Immature natural killer cell (primary cell): ENCODE results near the gene PIP4K2B. TPM values are rescaled to one million over a fixed set of nuclear protein-coding genes. Genes with fewer than 3 reads are reported as not detected.
A peak's percentile ranks its signal among the peaks of the same experiment; 100 is the strongest.

Source experiments
- DNase-seq, 3 donors: peaks; one replicate each; pipeline ENCODE4 v3.0.0; 2022; ENCODE audit warnings: mixed read lengths in 1 of 3
- H3K27ac Mint-ChIP-seq, 6 donors: one replicate each; pipeline ENCODE4 v1.8.0; 2020; ENCODE audit warnings: mixed read lengths in 6 of 6, mild to moderate bottlenecking in 5 of 6, inconsistent platforms in 4 of 6, moderate library complexity in 3 of 6
- H3K27me3 Mint-ChIP-seq, 3 donors: one replicate each; pipeline ENCODE4 v1.8.0; 2020 to 2021; ENCODE audit warnings: low read depth in 3 of 3, mild to moderate bottlenecking in 3 of 3, mixed read lengths in 3 of 3, moderate library complexity in 3 of 3, inconsistent platforms in 1 of 3
- H3K36me3 Mint-ChIP-seq, 3 donors: one replicate each; pipeline ENCODE4 v1.8.0; 2020; ENCODE audit warnings: mixed read lengths in 3 of 3, inconsistent platforms in 2 of 3, mild to moderate bottlenecking in 2 of 3
- H3K4me1 Mint-ChIP-seq, 2 donors: one replicate each; pipeline ENCODE4 v1.8.0; 2020; ENCODE audit warnings: inconsistent platforms in 2 of 2, mild to moderate bottlenecking in 2 of 2, mixed read lengths in 2 of 2, moderate library complexity in 1 of 2
- H3K4me3 Mint-ChIP-seq, 5 donors: one replicate each; pipeline ENCODE4 v1.8.0; 2020; ENCODE audit warnings: mild to moderate bottlenecking in 5 of 5, mixed read lengths in 5 of 5, inconsistent platforms in 3 of 5, moderate library complexity in 3 of 5
- H3K9me3 Mint-ChIP-seq, 6 donors: one replicate each; pipeline ENCODE4 v1.8.0; 2020; ENCODE audit warnings: mild to moderate bottlenecking in 6 of 6, mixed read lengths in 6 of 6, inconsistent platforms in 4 of 6, moderate library complexity in 3 of 6
- polyA plus RNA-seq, 3 donors: library from polyadenylated mRNA; unstranded; fragments of 300-500 nt; fragmentation: Illumina TruSeq; gene quantifications; one replicate each; pipeline ENCODE4 v1.2.3, GENCODE V29; 2021

Gene PIP4K2B
- polyA plus RNA-seq, 3 donors from 2014 or later = 6.2 to 15.4 (median 12.5) TPM

DNA sequence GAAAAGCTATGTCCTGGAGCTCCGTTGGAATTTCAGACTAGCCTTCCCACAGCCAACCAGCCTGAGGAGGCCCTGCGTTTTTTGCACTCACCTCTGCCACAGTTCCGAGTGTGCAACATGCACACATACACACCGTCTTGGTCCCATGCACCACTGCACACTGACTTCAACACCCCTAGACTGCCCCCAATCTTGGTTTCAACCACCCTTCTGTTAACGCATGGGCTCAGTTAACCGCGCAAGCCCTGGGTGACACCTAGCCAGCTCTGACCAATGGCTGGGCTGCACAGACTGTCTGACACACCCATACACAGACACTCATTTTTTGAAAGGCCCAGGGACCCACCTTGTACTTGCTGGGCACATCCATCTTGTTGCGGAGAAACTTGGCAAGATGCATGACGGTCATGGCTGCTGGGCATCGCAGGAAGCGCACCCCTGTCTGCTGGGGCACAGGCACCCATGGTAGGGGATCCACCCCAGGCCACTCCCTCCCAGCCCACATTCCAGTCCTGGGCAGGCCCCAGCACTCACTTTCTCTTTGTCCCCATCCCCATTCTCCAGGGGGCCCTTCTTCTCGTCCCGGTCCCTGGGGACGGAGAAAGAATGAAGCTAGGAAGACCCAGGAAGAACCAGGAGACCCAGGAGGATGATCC, 61.2 kb downstream of the PIP4K2B start:
- Mint-ChIP-seq H3K4me3 (no peak overlapping the region), H3K36me3 (no peaks in the 10 kb centered on the region), H3K27me3 (peaks cover 0 to 9% (median 4%) of the 10 kb centered on the region in 3 donors), H3K27ac (no peak overlapping the region), H3K4me1 (peaks cover 22% of the 10 kb centered on the region in 2 donors), H3K9me3 (no peaks in the 10 kb centered on the region)
- DNase-seq = no peak

DNA sequence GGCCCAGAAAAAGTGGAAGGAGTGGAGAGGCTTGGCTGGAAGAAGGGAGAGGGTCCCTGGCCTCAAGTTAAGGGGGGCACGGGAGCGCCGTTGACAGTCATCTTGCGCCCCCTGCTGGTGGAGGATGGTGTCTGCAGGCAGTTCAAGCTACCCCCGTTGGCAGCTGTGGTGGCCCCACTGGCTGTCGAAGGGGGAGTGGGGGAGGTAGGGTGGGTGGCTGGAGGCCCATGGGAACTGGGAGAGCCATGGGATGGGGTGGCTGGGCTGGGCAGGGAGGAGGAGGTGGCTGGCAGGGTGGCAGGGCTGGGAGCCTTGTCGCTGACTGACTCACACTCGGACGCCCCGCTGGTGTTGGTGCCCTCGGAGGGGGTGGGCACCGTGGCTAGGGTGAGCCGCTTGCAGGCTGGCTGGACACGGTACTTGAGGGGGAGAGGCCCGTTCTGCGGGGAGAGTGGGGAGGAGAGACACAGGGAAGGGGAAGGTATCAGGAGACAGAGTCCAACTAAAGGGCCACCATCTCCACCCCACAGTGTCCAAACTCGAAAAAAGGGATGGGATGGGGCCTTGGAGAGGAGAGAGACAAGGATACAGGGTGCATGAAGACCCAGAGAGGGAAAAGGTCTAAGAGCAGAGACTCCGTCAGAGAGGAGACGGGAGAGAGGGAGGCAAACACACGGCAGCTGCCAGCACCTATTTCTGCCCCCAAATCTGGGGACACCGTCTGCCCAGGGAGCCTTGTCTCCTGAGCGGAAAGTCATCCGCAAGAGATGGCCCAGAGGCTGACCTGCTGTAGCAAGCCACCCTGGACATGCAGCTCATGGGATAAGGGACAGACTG, 64.0 kb downstream of the PIP4K2B start:
- Mint-ChIP-seq H3K4me3 (no peak overlapping the region), H3K4me1 (peaks cover 47 to 49% of the 10 kb centered on the region in 2 donors), H3K36me3 (peaks cover 0 to 7% (median 0%) of the 10 kb centered on the region in 3 donors), H3K27me3 (peaks cover 0 to 10% (median 8%) of the 10 kb centered on the region in 3 donors), H3K27ac (peak overlapping the region in 3 of 6 donors; percentile 7 to 79 (median 16)), H3K9me3 (no peaks in the 10 kb centered on the region)
- peak; percentile 64 to 71 (median 70) for DNase-seq

GRCh38 chr17:38733982-38734973, 65.1 kb downstream of the PIP4K2B start:
- Mint-ChIP-seq H3K4me1 (peaks cover 50 to 55% of the 10 kb centered on the region in 2 donors), H3K27ac (peak overlapping the region; percentile 67 to 86 (median 84)), H3K4me3 (peak overlapping the region in 2 of 5 donors; percentile 21 to 32)

DNA sequence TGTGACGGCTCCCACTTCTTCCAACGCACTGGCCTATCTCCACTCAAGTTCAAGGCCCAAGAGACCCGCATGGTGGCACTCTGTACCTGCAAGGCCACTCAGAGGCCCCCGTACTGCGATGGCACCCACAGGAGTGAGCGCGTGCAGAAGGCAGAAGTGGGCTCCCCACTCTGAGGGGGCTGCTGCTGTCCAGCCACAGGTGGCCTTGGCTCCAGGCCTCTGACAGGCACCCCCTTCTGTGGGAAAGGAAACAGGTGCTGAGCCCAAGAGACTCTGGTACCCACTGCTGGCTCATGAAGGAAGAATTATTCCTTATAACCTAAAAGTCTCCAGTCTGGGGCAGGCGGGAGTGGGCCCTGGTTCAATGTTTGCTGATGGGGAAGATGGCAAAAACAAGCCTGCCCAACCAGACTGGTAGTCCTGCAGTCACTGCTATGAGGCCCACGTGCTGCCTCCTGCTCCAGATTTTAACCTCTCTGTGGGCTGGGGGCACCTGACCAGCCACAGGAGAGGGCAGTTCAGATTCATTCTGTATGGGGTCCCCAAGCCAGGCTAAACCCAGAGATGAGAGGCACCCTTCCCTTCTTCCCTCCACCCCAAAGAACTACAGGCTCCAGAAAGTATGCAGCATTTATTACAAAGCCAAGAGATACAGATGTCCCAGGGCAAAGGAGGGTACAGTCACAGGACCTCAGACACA, 65.9 kb downstream of the PIP4K2B start:
- peak overlapping the region in 2 of 5 donors; percentile 68 to 97 for H3K4me3 Mint-ChIP-seq
- peak overlapping the region; percentile 67 to 97 (median 88) for H3K27ac Mint-ChIP-seq
- no peaks in the 10 kb centered on the region for H3K9me3 Mint-ChIP-seq
- DNase-seq = no peak
- H3K4me1 Mint-ChIP-seq = peaks cover 59 to 63% of the 10 kb centered on the region in 2 donors
- peaks cover 0 to 7% (median 0%) of the 10 kb centered on the region in 3 donors for H3K36me3 Mint-ChIP-seq
- peaks cover 2 to 18% (median 8%) of the 10 kb centered on the region in 3 donors for H3K27me3 Mint-ChIP-seq

More at GRCh38 chr17:38733982-38734973, 65.1 kb downstream of the PIP4K2B start:
- H3K36me3 Mint-ChIP-seq = peaks cover 0 to 7% (median 0%) of the 10 kb centered on the region in 3 donors
- H3K9me3 Mint-ChIP-seq = no peaks in the 10 kb centered on the region
- no peak for DNase-seq
- H3K27me3 Mint-ChIP-seq = peaks cover 0 to 14% (median 8%) of the 10 kb centered on the region in 3 donors

DNA sequence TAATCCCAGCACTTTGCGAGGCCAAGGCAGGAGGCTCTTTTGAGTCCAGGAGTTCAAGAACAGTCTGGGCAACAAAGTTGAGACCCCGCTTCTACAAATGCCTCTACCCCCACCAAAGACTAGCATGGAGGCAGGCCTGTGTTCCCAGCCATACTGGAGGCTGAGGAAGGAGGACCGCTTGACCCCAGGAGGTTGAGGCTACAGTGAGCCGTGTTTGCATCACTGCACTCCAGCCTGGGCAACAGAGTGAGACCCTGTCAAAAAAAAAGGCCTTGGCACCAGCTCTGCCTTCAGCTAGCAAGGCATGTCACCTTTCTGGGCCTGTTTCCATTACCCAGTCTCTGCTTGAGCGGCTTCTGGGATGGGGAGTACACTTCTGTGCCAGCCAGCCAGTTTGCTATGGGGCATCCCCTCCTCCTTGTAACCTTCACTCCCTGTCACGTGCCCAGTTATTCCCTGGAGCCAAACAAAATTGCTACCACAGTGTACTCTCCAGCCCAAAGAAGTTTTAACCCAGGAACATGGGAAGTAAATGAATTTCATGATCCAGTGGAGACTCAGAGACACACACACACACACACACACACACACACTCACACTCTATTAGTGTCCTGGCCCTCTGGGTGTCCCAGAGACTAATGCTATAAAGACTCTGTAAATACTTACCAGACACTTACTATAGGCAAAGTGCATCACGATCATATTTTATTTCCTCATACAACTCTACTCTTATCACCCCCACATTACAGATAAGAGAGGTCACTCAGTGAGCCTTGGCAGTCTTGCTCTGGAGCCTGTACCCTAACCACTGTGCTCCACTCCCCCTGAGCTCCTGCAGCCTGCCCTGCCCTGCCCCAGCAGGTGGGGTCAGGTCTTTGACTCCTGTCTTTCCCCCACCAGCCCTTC, 66.7 kb downstream of the PIP4K2B start:
- Mint-ChIP-seq H3K9me3 (no peaks in the 10 kb centered on the region), H3K27ac (peak overlapping the region; percentile 83 to 97 (median 94)), H3K36me3 (peaks cover 0 to 7% (median 0%) of the 10 kb centered on the region in 3 donors), H3K4me1 (peaks cover 65 to 71% of the 10 kb centered on the region in 2 donors), H3K4me3 (peak overlapping the region; percentile 95 to 99 (median 97)), H3K27me3 (peaks cover 10 to 26% (median 16%) of the 10 kb centered on the region in 3 donors)
- no peak for DNase-seq

DNA sequence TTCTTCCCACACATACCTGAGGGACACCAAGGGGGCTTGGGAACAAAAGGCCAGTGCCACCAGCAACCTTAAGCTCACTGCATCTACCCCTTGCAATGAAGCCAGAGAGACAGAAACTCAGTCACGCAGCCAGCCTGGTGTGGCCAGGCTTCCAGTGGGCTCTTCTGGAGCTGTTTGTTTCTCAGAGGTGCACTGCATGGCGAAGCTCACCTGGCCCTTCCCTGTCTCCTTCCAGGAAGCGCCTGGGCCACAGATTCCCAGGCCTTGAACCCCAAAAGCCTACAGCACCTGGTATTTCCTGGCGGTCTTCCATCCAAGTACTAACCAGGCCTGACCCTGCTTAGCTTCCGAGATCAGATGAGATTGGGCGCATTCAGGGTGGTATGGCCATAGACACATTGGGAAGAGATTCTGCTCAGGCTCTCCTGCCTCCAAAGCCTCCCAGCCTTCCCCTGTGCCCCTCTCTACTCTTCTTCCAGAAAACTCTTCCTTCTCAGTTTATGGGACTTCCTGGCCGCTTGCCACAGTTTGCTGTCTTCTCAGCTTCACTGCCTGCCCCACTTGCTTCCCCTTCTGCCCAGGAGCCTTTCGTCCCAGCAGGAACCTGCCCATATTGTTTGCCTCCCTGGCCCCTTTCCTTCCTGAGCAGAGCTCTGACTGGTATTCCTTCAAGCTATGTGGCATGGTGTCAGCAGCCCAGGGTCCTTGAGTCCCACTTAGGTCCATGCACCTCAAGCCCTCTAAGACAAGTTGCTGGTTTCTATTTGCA, 67.6 kb downstream of the PIP4K2B start:
- DNase-seq = no peak
- Mint-ChIP-seq H3K36me3 (peaks cover 0 to 7% (median 0%) of the 10 kb centered on the region in 3 donors), H3K4me1 (peaks cover 75 to 81% of the 10 kb centered on the region in 2 donors), H3K27me3 (peaks cover 11 to 29% (median 20%) of the 10 kb centered on the region in 3 donors), H3K27ac (peak overlapping the region; percentile 83 to 97 (median 92)), H3K9me3 (no peaks in the 10 kb centered on the region), H3K4me3 (peak overlapping the region; percentile 95 to 99 (median 97))

GRCh38 chr17:38730526-38731379, 68.6 kb downstream of the PIP4K2B start:
- Mint-ChIP-seq H3K27ac (peak overlapping the region; percentile 83 to 97 (median 94)), H3K4me3 (peak overlapping the region; percentile 95 to 99 (median 97)), H3K27me3 (peaks cover 11 to 29% (median 20%) of the 10 kb centered on the region in 3 donors), H3K36me3 (peaks cover 0 to 7% (median 0%) of the 10 kb centered on the region in 3 donors), H3K4me1 (peaks cover 84 to 90% of the 10 kb centered on the region in 2 donors), H3K9me3 (no peaks in the 10 kb centered on the region)
- no peak for DNase-seq

- H3K9me3 Mint-ChIP-seq = no peaks in the 10 kb centered on the region
- DNase-seq = peak; percentile 89 to 91 (median 91)
- H3K27me3 Mint-ChIP-seq = peaks cover 11 to 28% (median 17%) of the 10 kb centered on the region in 3 donors
- peaks cover 87 to 95% of the 10 kb centered on the region in 2 donors for H3K4me1 Mint-ChIP-seq
- H3K27ac Mint-ChIP-seq = peak within 1 kb of the TSS; percentile 96 to 99 (median 98)
- peak within 1 kb of the TSS; percentile 95 to 99 (median 97) for H3K4me3 Mint-ChIP-seq
- peaks cover 0 to 7% (median 0%) of the 10 kb centered on the region in 3 donors for H3K36me3 Mint-ChIP-seq
Observed at GRCh38 chr17:38729886-38730525, 69.3 kb downstream of the PIP4K2B start, which contains the start of gene CISD3. TSS of gene CISD3 (plus strand) at chr17:38730341. CDS start at chr17:38730359, 18 bp downstream.

DNA sequence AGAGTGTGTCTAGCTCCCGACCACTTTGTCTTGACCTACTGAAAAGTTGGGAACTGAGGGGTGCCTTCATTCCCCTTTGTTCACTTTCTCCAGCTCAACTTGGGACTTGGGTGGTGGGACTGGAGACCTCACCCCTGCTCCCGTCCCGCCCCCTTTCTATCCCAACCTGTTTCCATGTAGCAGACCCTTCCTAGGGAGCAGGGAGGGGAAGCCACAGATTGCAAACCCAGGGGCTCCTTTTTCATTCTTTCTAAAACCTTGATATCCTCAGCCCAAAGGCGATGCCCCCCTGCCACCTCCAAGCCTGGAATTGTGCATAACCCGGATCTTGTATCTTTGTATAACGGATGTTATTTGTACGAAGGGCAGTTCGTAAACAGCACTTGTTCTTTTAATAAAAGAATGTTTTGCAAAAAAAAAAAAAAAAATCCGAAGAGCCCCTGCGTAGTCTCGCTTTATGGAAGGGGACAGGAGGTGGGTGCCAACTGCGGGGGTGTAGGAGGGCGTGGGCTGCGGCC, 69.9 kb downstream of the PIP4K2B start:
- no peak for DNase-seq
- H3K9me3 Mint-ChIP-seq = no peaks in the 10 kb centered on the region
- H3K36me3 Mint-ChIP-seq = peaks cover 0 to 7% (median 0%) of the 10 kb centered on the region in 3 donors
- peak overlapping the region; percentile 96 to 99 (median 98) for H3K27ac Mint-ChIP-seq
- peak overlapping the region; percentile 75 to 94 (median 85) for H3K4me3 Mint-ChIP-seq
- H3K4me1 Mint-ChIP-seq = peaks cover 88 to 95% of the 10 kb centered on the region in 2 donors
- H3K27me3 Mint-ChIP-seq = peaks cover 11 to 28% (median 16%) of the 10 kb centered on the region in 3 donors
